ENCODE data around the gene ANGEL1. TPM values are rescaled to one million over a fixed set of nuclear protein-coding genes. Genes with fewer than 3 reads are reported as not detected.

ANGEL1 gene
- total RNA-seq, 1 experiment from 2014 or later = 23.0 TPM

DNA sequence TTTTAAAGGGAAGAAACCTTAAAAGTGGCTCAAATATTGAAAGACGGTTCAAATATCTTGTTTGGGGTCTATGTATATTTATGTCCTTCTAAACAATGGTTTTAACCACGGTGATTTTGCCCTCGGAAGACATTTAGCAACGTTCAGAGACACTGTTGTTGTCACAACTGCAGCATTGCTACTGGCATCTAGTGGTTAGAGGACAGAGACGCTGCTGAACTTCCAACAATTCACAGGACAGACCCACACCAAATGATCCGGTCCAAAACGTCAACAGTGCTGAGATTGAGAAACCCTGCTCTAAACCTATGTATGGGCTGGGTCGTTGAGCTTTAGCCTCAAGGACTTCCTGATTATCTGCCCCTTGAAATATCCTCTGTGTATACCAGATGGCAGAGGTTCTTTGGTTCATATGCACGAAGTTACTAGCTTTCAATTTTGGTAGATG is 1.7 kb downstream of the ANGEL1 start:
- Histone ChIP-seq H3K9me3 (no peaks in the 10 kb centered on the region), H3K4me1 (peaks cover 5% of the 10 kb centered on the region), H3K36me3 (ENCODE audit: control insufficient read depth, insufficient read depth, low read length) (peaks cover 6% of the 10 kb centered on the region), H3K27me3 (replicated peaks; ENCODE audit: control insufficient read depth, insufficient read depth, low read length) (no peaks in the 10 kb centered on the region), H3K4me3 (ENCODE audit: low read depth, low read length) (peak overlapping the region; percentile 81; the same call in 1 of the 2 replicates)
- Mint-ChIP-seq H3K36me3 (ENCODE audit: insufficient read depth, unreplicated experiment) (peaks cover 20% of the 10 kb centered on the region), H3K27me3 (ENCODE audit: insufficient read depth, unreplicated experiment) (no peaks in the 10 kb centered on the region), H3K4me3 (ENCODE audit: unreplicated experiment) (peak overlapping the region; percentile 94), H3K9me3 (ENCODE audit: unreplicated experiment) (no peaks in the 10 kb centered on the region), H3K4me1 (ENCODE audit: low read depth, unreplicated experiment) (peaks cover 8% of the 10 kb centered on the region), H3K27ac (ENCODE audit: unreplicated experiment) (peak overlapping the region; percentile 91)
- BruUV-seq (replicated peaks) = no TSS peak
- TF ChIP-seq, protein P1, sequence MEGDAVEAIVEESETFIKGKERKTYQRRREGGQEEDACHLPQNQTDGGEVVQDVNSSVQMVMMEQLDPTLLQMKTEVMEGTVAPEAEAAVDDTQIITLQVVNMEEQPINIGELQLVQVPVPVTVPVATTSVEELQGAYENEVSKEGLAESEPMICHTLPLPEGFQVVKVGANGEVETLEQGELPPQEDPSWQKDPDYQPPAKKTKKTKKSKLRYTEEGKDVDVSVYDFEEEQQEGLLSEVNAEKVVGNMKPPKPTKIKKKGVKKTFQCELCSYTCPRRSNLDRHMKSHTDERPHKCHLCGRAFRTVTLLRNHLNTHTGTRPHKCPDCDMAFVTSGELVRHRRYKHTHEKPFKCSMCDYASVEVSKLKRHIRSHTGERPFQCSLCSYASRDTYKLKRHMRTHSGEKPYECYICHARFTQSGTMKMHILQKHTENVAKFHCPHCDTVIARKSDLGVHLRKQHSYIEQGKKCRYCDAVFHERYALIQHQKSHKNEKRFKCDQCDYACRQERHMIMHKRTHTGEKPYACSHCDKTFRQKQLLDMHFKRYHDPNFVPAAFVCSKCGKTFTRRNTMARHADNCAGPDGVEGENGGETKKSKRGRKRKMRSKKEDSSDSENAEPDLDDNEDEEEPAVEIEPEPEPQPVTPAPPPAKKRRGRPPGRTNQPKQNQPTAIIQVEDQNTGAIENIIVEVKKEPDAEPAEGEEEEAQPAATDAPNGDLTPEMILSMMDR (IDR thresholded peaks at IDR 0.05; ENCODE audit: insufficient read depth in 1 of 2, low read depth in 1 of 2, low read length in 1 of 2, severe bottlenecking in 1 of 2, unreplicated experiment in 1 of 2) = peak; percentile 20 to 46
- ChIA-PET CTCF (interaction anchor here (0.5 to 1.9 kb wide), 6 partner anchors 26 to 337 kb away, joined by 3 to 9 read pairs (median 4); no protein-coding TSS in a partner anchor), POLR2A (interaction anchor here (0.5 to 0.6 kb wide), 2 partner anchors 21 to 51 kb away, joined by 3 to 10 read pairs; no protein-coding TSS in a partner anchor)
- intact Hi-C loops (cut with micrococcal nuclease; ENCODE audit: unreplicated experiment) = loop anchor here (1.0 kb wide), 1 partner anchor 101 kb away; no protein-coding TSS in a partner anchor
- DNase-seq = peak; percentile 44 to 46

DNA sequence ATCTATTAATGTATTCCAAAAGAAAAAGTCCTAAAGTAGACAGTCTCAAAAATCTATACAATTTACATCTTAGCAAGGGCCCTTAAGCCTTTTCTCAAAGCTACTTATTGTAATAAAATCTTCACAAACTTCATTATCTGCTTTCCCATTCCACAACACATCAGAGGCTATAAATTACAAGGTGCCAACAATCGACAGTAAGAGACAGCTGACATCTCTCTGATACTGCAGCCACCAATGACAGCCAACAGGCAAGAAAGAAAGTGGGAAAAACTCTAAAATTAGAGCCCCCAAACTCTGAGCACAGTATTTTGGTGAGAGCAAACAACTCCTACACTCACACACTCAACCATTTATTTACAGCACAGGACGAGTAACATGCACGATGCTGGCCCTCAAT is 2.2 kb downstream of the ANGEL1 start:
- CTCF ChIA-PET = interaction anchor here (0.9 to 1.9 kb wide), 5 partner anchors 26 to 100 kb away, joined by 3 to 9 read pairs (median 5); no protein-coding TSS in a partner anchor
- TF ChIP-seq, protein P1 (IDR thresholded peaks at IDR 0.05; ENCODE audit: insufficient read depth in 1 of 2, low read depth in 1 of 2, low read length in 1 of 2, severe bottlenecking in 1 of 2, unreplicated experiment in 1 of 2) = no peak

DNA sequence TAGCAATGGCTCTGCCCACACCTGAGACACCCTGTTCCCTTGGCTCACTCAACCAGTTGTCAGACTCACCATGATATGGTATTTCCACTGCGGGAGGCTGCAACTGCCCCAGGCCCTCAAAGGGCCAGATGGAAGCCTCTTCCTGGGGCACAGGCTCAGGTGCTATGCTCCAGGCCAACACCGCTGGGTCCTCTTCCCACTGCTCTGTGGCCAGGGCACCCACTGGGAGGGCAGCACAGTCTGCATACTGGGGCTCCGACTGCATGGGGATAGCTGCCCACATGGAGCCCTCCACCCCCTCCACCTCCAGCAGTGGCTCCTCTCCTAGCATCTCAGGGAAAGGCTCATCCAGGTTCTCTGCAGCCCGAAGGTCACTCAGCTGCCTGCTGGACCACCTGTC is 3.7 kb downstream of the ANGEL1 start:
- no peaks in the 10 kb centered on the region for H3K27me3 Mint-ChIP-seq (ENCODE audit: insufficient read depth, unreplicated experiment)
- ChIA-PET POLR2A (no interaction called here), CTCF (no interaction called here)
- BruUV-seq (replicated peaks) = no TSS peak
- no peaks in the 10 kb centered on the region for H3K27me3 ChIP-seq (replicated peaks; ENCODE audit: control insufficient read depth, insufficient read depth, low read length)
- no peaks in the 10 kb centered on the region for H3K9me3 Mint-ChIP-seq (ENCODE audit: unreplicated experiment)
- no peak overlapping the region for H3K4me3 Mint-ChIP-seq (ENCODE audit: unreplicated experiment)
- H3K4me1 ChIP-seq = peaks cover 5% of the 10 kb centered on the region
- peaks cover 20% of the 10 kb centered on the region for H3K36me3 Mint-ChIP-seq (ENCODE audit: insufficient read depth, unreplicated experiment)
- no peak for DNase-seq
- H3K4me1 Mint-ChIP-seq (ENCODE audit: low read depth, unreplicated experiment) = peaks cover 8% of the 10 kb centered on the region
- intact Hi-C loops (cut with micrococcal nuclease; ENCODE audit: unreplicated experiment) = no loop called here
- H3K27ac Mint-ChIP-seq (ENCODE audit: unreplicated experiment) = no peak overlapping the region
- H3K4me3 ChIP-seq (ENCODE audit: low read depth, low read length) = no peak overlapping the region
- TF ChIP-seq, protein P1 (IDR thresholded peaks at IDR 0.05; ENCODE audit: insufficient read depth in 1 of 2, low read depth in 1 of 2, low read length in 1 of 2, severe bottlenecking in 1 of 2, unreplicated experiment in 1 of 2) = no peak
- no peaks in the 10 kb centered on the region for H3K9me3 ChIP-seq
- H3K36me3 ChIP-seq (ENCODE audit: control insufficient read depth, insufficient read depth, low read length) = peaks cover 6% of the 10 kb centered on the region

More for the DNA sequence above, 2.2 kb downstream of the ANGEL1 start:
- no TSS peak for BruUV-seq (replicated peaks)
- Histone ChIP-seq H3K4me3 (ENCODE audit: low read depth, low read length) (no peak overlapping the region), H3K4me1 (peaks cover 5% of the 10 kb centered on the region), H3K36me3 (ENCODE audit: control insufficient read depth, insufficient read depth, low read length) (peaks cover 6% of the 10 kb centered on the region), H3K27me3 (replicated peaks; ENCODE audit: control insufficient read depth, insufficient read depth, low read length) (no peaks in the 10 kb centered on the region), H3K9me3 (no peaks in the 10 kb centered on the region)
- Mint-ChIP-seq H3K27me3 (ENCODE audit: insufficient read depth, unreplicated experiment) (no peaks in the 10 kb centered on the region), H3K9me3 (ENCODE audit: unreplicated experiment) (no peaks in the 10 kb centered on the region), H3K4me3 (ENCODE audit: unreplicated experiment) (peak overlapping the region; percentile 94), H3K36me3 (ENCODE audit: insufficient read depth, unreplicated experiment) (peaks cover 20% of the 10 kb centered on the region), H3K4me1 (ENCODE audit: low read depth, unreplicated experiment) (peaks cover 8% of the 10 kb centered on the region), H3K27ac (ENCODE audit: unreplicated experiment) (peak overlapping the region; percentile 91)
- no peak for DNase-seq
- POLR2A ChIA-PET = no interaction called here
- intact Hi-C loops (cut with micrococcal nuclease; ENCODE audit: unreplicated experiment) = no loop called here

Measured in Caco-2 (cell line).